ENCODE data around the gene POLK. TPM values are rescaled to one million over a fixed set of nuclear protein-coding genes. Genes with fewer than 3 reads are reported as not detected.

POLK gene
- total and polyA plus RNA-seq, 2 of the 4 experiments (the other 2 are of a cell fraction) = 10.4 to 24.4 TPM

DNA sequence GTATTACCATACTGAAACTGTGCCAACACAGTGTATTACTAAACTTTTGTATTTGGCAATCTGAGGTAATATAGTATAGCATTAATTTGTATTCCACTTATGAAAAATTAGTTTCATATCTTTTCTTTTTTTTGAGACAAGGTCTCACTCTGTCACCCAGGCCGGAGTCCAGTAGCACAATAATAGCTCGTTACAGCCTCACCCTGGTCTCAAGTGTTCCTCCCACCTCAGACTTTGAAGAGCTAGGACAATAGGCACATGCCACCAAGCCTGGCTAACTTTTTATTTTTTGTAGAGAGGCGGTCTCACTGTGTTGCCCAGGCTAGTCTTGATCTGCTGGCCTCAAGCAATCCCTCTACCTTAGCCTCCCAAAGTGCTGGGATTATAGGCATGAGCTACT is 36.1 kb downstream of the POLK start:
- ChIA-PET POLR2A (ENCODE audit: unreplicated experiment) (no interaction called here), CTCF (no interaction called here)
- Histone ChIP-seq H4K8ac (ENCODE audit: low read depth in 2 of 2, low read length in 2 of 2) (no peak overlapping the region), H2BK15ac (ENCODE audit: low read depth, low read length) (no peak overlapping the region), H2AFZ (replicated peaks; ENCODE audit: low read length, poor library complexity) (no peak overlapping the region), H3K4me1 (ENCODE audit: control insufficient read depth, insufficient read depth, low read length) (no peaks in the 10 kb centered on the region), H2AK9ac (replicated peaks; ENCODE audit: low read depth, low read length, poor library complexity) (no peak overlapping the region), H2BK5ac (ENCODE audit: low read depth, low read length, poor library complexity, severe bottlenecking) (no peak overlapping the region), H3K27ac (ENCODE audit: insufficient read depth, low read length) (no peak overlapping the region), H2BK120ac (ENCODE audit: low read depth, low read length) (no peak overlapping the region), H3K4me3 (ENCODE audit: insufficient read depth, low read depth, low read length) (no peak overlapping the region), H3K9me1 (ENCODE audit: insufficient read depth, low read length) (no peaks in the 10 kb centered on the region; the same call in none of the 2 replicates), H3K18ac (ENCODE audit: low read depth, low read length) (no peak overlapping the region), H3K27me3 (ENCODE audit: control insufficient read depth, insufficient read depth, low read length) (no peaks in the 10 kb centered on the region), H4K20me1 (ENCODE audit: insufficient read depth, low read length) (no peaks in the 10 kb centered on the region), H3K23ac (ENCODE audit: low read depth, low read length) (no peak overlapping the region), H3K14ac (replicated peaks; ENCODE audit: low read depth, low read length) (no peak overlapping the region), H3K9ac (ENCODE audit: low read depth, low read length) (no peak overlapping the region), H4K5ac (ENCODE audit: low read depth, low read length) (no peak overlapping the region), H3K9me3 (ENCODE audit: control insufficient read depth, insufficient read depth, low read length) (no peaks in the 10 kb centered on the region), H3K79me1 (ENCODE audit: low read depth in 1 of 2, low read length in 2 of 2) (peaks cover 26 to 31% of the 10 kb centered on the region in 2 experiments), H3K36me3 (ENCODE audit: control insufficient read depth, insufficient read depth, low read length) (peaks cover 9% of the 10 kb centered on the region), H3K4me2 (ENCODE audit: low read depth, low read length) (no peak overlapping the region), H4K91ac (ENCODE audit: insufficient read depth, low read depth, low read length) (no peak overlapping the region), H2BK20ac (ENCODE audit: low read depth, low read length) (no peak overlapping the region), H3K4ac (ENCODE audit: low read depth, low read length) (no peak overlapping the region), H2AK5ac (ENCODE audit: low read depth, low read length) (no peak overlapping the region), H3K56ac (ENCODE audit: extremely low read depth, insufficient read depth, low read length) (no peak overlapping the region)
- TF ChIP-seq ELK1 (IDR thresholded peaks at IDR 0.05; ENCODE audit: borderline replicate concordance, low read depth, low read length) = no peak
- TF ChIP-seq RAD21 (IDR thresholded peaks at IDR 0.05; ENCODE audit: low read length) = no peak
- no peak for TF ChIP-seq NFE2L2 (IDR thresholded peaks at IDR 0.05; ENCODE audit: low read depth, low read length)
- TF ChIP-seq POLR2A (IDR thresholded peaks at IDR 0.05; ENCODE audit: low read depth, low read length) = no peak
- TF ChIP-seq BHLHE40 (IDR thresholded peaks at IDR 0.05; ENCODE audit: low read depth, low read length) = no peak
- TF ChIP-seq CTCF (conservative IDR thresholded peaks at IDR 0.05; ENCODE audit: low read depth, low read length) = no peak
- no peak for TF ChIP-seq MXI1 (IDR thresholded peaks at IDR 0.05; ENCODE audit: borderline replicate concordance, low read depth, low read length)
- no peak for TF ChIP-seq FOS (IDR thresholded peaks at IDR 0.05; ENCODE audit: low read depth, low read length)
- no peak for TF ChIP-seq CHD1 (IDR thresholded peaks at IDR 0.05; ENCODE audit: low read depth, low read length)
- TF ChIP-seq CEBPB (IDR thresholded peaks at IDR 0.05; ENCODE audit: low read depth, low read length) = no peak
- no peak for TF ChIP-seq MAFK (IDR thresholded peaks at IDR 0.05; ENCODE audit: low read depth, low read length)
- TF ChIP-seq SMC3 (IDR thresholded peaks at IDR 0.05; ENCODE audit: low read depth, low read length) = no peak
- TF ChIP-seq USF2 (IDR thresholded peaks at IDR 0.05; ENCODE audit: low read depth, low read length) = no peak
- no peak for TF ChIP-seq MAZ (IDR thresholded peaks at IDR 0.05; ENCODE audit: borderline replicate concordance, low read depth, low read length)
- no peak for TF ChIP-seq RFX5 (IDR thresholded peaks at IDR 0.05; ENCODE audit: low read depth, low read length)
- TF ChIP-seq RCOR1 (IDR thresholded peaks at IDR 0.05; ENCODE audit: insufficient replicate concordance, low read length) = no peak
- intact Hi-C loops (cut with micrococcal nuclease) = no loop called here
- ATAC-seq (ENCODE audit: low read depth) (no peak), DNase-seq (no peak)
- WGBS, 2 experiments (ENCODE audit: extremely low coverage in 2 of 2, insufficient read length in 1 of 2) = no CpG with 5 or more reads among the region's 3 CpGs
- dilution Hi-C loops (cut with HindIII; ENCODE audit: low sequenced_read_pairs, unreplicated experiment) = no loop called here
- no TSS peak for BruUV-seq (replicated peaks)
- in situ Hi-C loops (cut with MboI; ENCODE audit: low sequenced_read_pairs) = no loop called here
